HEK293T (cell line): Measurements from ENCODE around the gene LRRC1.

Experiments
- ARNT ChIP-seq: fragments of 450-650 bp; IDR thresholded peaks from 2 replicates; pipeline ENCODE4 v1.6.1; 2017; ENCODE audit warnings: mild to moderate bottlenecking
- BHLHE40 ChIP-seq: fragments of 450-650 bp; IDR thresholded peaks from 2 replicates; pipeline ENCODE4 v1.6.1; 2016; ENCODE audit warnings: mild to moderate bottlenecking, moderate library complexity, borderline replicate concordance
- FOXK2 ChIP-seq: fragments of 450-650 bp; IDR thresholded peaks from 2 replicates; pipeline ENCODE4 v1.6.1; 2016; ENCODE audit warnings: mild to moderate bottlenecking
- L3MBTL2 ChIP-seq: fragments of 450-650 bp; conservative IDR thresholded peaks from 2 replicates; pipeline ENCODE4 v1.6.1; 2016; ENCODE audit warnings: mild to moderate bottlenecking
- NFRKB ChIP-seq: fragments of 450-650 bp; IDR thresholded peaks from 2 replicates; pipeline ENCODE4 v1.6.1; 2016; ENCODE audit warnings: mild to moderate bottlenecking, moderate library complexity
- SP1 ChIP-seq: fragments of 450-650 bp; IDR thresholded peaks from 2 replicates; pipeline ENCODE4 v1.6.1; 2017
- SUZ12 ChIP-seq: fragments of 450-650 bp; IDR thresholded peaks from 2 replicates; pipeline ENCODE4 v1.6.1; 2016; ENCODE audit warnings: mild to moderate bottlenecking
- TARDBP ChIP-seq: fragments of 450-650 bp; IDR thresholded peaks from 2 replicates; pipeline ENCODE4 v1.6.1; 2016
- ZNF384 ChIP-seq: fragments of 450-650 bp; IDR thresholded peaks from 2 replicates; pipeline ENCODE4 v1.6.1; 2016
- TF ChIP-seq, protein P1 (sequence below): fragments of 450-650 bp; IDR thresholded peaks from 2 replicates; pipeline ENCODE4 v1.6.1; 2016

DNA sequence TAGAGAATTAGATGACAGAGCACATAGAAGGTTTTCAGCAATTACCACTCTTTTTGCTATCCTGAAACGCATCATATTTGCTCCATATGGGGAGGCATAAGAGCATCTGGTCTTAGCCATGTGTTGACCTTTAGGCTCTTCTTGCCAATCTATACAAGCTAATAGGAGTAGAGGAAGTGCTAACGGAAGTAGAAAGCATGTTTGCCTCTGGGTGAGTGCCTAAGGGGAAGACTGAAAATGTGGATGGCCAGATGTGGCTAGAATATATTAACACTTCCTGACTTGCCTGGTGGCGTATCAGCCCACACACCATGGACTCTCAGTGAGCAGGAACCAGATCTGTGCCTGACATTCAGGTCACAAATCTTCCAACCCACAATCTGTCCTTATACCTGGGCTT, 136.3 kb downstream of the LRRC1 start:
- TF ChIP-seq TARDBP, result no peak
- TF ChIP-seq BHLHE40, result no peak
- TF ChIP-seq SUZ12, result no peak
- TF ChIP-seq SP1, result no peak
- TF ChIP-seq FOXK2, result no peak
- TF ChIP-seq, protein P1, sequence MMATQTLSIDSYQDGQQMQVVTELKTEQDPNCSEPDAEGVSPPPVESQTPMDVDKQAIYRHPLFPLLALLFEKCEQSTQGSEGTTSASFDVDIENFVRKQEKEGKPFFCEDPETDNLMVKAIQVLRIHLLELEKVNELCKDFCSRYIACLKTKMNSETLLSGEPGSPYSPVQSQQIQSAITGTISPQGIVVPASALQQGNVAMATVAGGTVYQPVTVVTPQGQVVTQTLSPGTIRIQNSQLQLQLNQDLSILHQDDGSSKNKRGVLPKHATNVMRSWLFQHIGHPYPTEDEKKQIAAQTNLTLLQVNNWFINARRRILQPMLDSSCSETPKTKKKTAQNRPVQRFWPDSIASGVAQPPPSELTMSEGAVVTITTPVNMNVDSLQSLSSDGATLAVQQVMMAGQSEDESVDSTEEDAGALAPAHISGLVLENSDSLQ, result no peak
- no peak for TF ChIP-seq ZNF384
- no peak for TF ChIP-seq NFRKB
- TF ChIP-seq L3MBTL2, result no peak
- no peak for TF ChIP-seq ARNT
